Measurements from ENCODE around the gene IRF1. TPM values are rescaled to one million over a fixed set of nuclear protein-coding genes. Genes with fewer than 3 reads are reported as not detected.

IRF1 gene
- total RNA-seq, 1 experiment from 2014 or later, result 48.9 TPM

DNA sequence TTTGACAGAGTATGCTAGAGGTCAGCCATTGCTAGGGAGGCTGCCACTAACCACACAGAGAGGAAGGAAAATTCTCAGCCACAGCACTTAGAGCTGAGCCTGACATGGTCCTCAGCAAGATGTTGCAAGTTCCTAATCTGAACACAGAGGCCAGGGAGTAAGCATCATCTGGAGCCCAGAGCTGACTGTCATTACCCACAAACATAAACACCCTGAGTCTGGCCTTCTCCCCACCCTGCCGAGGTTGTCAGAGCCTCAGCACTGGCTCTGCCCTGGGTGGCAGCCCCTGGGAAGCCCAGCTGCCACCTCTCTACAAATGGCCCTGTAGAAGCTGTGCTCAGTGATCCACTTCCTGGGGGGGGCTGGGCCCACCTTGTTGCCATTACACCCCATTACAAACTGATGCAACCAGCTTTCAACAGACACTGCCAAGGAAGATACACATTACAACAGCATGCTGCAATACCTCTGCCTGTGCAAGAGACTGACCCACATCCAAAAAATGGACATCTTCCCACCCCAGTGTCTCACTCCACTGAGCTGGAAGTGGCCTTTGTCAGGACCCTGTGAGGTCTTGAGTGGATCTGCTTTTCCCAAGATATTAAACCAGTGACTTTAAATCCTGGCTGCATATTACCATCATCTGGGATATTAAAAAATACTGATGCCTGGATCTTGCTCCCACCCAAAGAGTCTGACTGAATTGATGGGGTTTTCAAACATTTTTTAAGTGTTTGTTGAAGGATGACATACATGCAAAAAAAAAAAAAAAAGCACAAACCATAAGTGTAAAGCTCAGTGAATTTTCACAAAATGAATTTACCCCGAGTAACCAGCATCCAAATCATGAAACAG lies 33.0 kb downstream of the IRF1 start:
- no peaks in the 10 kb centered on the region for H3K4me1 ChIP-seq (ENCODE audit: control insufficient read depth, insufficient read depth, low read length)
- DNase-seq (ENCODE audit: low read depth, low spot score), result no peak
- no peaks in the 10 kb centered on the region for H3K9me3 ChIP-seq (ENCODE audit: control insufficient read depth, insufficient read depth, low read depth, low read length)
- POLR2A ChIA-PET, result no interaction called here
- no peaks in the 10 kb centered on the region for H3K36me3 ChIP-seq (ENCODE audit: control insufficient read depth, insufficient read depth, low read length)
- ATAC-seq, result no peak
- H3K27ac ChIP-seq (ENCODE audit: low read length), result no peak overlapping the region
- no peaks in the 10 kb centered on the region for H3K27me3 ChIP-seq (ENCODE audit: control insufficient read depth, insufficient read depth, low read length)
- H3K4me3 ChIP-seq (ENCODE audit: low read depth in 2 of 2, low read length in 2 of 2), result no peak overlapping the region
- no peak for TF ChIP-seq POLR2AphosphoS5 (IDR thresholded peaks at IDR 0.05; ENCODE audit: low read depth, low read length)
- intact Hi-C loops (cut with micrococcal nuclease; ENCODE audit: unreplicated experiment), result no loop called here
- in situ Hi-C loops (cut with HindIII; ENCODE audit: low pct_unique_long_range_greater_than_20kb, low sequenced_read_pairs), result no loop called here
- BruUV-seq (replicated peaks), result no TSS peak
- CTCF ChIA-PET, result no interaction called here

DNA sequence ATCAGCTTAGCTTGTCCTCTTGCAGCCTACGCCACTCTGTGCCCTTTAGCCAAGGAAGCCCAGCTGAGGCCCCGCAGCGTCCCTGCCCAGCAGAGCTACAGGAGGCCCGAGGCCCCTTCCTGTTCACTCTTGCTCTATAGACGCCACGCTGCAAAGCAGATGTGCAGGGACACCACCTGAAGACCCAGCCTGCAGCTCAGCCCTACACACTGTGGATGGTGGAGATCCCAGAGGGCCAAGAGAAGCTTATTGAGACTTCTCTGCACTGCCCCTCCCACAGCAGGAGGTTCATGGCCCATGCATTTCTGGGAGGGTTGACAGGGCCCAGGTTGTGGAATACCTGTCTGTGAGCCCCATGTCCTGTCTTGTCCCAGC lies 33.6 kb downstream of the IRF1 start:
- H3K27ac ChIP-seq (ENCODE audit: low read length), result no peak overlapping the region
- ChIA-PET CTCF (no interaction called here), POLR2A (no interaction called here)
- TF ChIP-seq, protein P1, sequence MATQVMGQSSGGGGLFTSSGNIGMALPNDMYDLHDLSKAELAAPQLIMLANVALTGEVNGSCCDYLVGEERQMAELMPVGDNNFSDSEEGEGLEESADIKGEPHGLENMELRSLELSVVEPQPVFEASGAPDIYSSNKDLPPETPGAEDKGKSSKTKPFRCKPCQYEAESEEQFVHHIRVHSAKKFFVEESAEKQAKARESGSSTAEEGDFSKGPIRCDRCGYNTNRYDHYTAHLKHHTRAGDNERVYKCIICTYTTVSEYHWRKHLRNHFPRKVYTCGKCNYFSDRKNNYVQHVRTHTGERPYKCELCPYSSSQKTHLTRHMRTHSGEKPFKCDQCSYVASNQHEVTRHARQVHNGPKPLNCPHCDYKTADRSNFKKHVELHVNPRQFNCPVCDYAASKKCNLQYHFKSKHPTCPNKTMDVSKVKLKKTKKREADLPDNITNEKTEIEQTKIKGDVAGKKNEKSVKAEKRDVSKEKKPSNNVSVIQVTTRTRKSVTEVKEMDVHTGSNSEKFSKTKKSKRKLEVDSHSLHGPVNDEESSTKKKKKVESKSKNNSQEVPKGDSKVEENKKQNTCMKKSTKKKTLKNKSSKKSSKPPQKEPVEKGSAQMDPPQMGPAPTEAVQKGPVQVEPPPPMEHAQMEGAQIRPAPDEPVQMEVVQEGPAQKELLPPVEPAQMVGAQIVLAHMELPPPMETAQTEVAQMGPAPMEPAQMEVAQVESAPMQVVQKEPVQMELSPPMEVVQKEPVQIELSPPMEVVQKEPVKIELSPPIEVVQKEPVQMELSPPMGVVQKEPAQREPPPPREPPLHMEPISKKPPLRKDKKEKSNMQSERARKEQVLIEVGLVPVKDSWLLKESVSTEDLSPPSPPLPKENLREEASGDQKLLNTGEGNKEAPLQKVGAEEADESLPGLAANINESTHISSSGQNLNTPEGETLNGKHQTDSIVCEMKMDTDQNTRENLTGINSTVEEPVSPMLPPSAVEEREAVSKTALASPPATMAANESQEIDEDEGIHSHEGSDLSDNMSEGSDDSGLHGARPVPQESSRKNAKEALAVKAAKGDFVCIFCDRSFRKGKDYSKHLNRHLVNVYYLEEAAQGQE (IDR thresholded peaks at IDR 0.05; ENCODE audit: insufficient read depth in 1 of 2, low read depth in 2 of 2, low read length in 1 of 2), result no peak
- no peak for TF ChIP-seq POLR2AphosphoS5 (IDR thresholded peaks at IDR 0.05; ENCODE audit: low read depth, low read length)
- TF ChIP-seq TCF7L2 (IDR thresholded peaks at IDR 0.05; ENCODE audit: low read depth, low read length), result no peak
- TF ChIP-seq SIN3A (IDR thresholded peaks at IDR 0.05; ENCODE audit: borderline replicate concordance, insufficient read depth, low read depth, low read length), result no peak
- TF ChIP-seq, protein P2, sequence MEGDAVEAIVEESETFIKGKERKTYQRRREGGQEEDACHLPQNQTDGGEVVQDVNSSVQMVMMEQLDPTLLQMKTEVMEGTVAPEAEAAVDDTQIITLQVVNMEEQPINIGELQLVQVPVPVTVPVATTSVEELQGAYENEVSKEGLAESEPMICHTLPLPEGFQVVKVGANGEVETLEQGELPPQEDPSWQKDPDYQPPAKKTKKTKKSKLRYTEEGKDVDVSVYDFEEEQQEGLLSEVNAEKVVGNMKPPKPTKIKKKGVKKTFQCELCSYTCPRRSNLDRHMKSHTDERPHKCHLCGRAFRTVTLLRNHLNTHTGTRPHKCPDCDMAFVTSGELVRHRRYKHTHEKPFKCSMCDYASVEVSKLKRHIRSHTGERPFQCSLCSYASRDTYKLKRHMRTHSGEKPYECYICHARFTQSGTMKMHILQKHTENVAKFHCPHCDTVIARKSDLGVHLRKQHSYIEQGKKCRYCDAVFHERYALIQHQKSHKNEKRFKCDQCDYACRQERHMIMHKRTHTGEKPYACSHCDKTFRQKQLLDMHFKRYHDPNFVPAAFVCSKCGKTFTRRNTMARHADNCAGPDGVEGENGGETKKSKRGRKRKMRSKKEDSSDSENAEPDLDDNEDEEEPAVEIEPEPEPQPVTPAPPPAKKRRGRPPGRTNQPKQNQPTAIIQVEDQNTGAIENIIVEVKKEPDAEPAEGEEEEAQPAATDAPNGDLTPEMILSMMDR (IDR thresholded peaks at IDR 0.05), result no peak
- no peaks in the 10 kb centered on the region for H3K9me3 ChIP-seq (ENCODE audit: control insufficient read depth, insufficient read depth, low read depth, low read length)
- ATAC-seq (no peak), DNase-seq (ENCODE audit: low read depth, low spot score) (no peak)
- no peaks in the 10 kb centered on the region for H3K27me3 ChIP-seq (ENCODE audit: control insufficient read depth, insufficient read depth, low read length)
- H3K4me3 ChIP-seq (ENCODE audit: low read depth in 2 of 2, low read length in 2 of 2), result no peak overlapping the region
- H3K36me3 ChIP-seq (ENCODE audit: control insufficient read depth, insufficient read depth, low read length), result no peaks in the 10 kb centered on the region
- no TSS peak for BruUV-seq (replicated peaks)
- in situ Hi-C loops (cut with HindIII; ENCODE audit: low pct_unique_long_range_greater_than_20kb, low sequenced_read_pairs) (no loop called here), intact Hi-C loops (cut with micrococcal nuclease; ENCODE audit: unreplicated experiment) (no loop called here)
- no peaks in the 10 kb centered on the region for H3K4me1 ChIP-seq (ENCODE audit: control insufficient read depth, insufficient read depth, low read length)

DNA sequence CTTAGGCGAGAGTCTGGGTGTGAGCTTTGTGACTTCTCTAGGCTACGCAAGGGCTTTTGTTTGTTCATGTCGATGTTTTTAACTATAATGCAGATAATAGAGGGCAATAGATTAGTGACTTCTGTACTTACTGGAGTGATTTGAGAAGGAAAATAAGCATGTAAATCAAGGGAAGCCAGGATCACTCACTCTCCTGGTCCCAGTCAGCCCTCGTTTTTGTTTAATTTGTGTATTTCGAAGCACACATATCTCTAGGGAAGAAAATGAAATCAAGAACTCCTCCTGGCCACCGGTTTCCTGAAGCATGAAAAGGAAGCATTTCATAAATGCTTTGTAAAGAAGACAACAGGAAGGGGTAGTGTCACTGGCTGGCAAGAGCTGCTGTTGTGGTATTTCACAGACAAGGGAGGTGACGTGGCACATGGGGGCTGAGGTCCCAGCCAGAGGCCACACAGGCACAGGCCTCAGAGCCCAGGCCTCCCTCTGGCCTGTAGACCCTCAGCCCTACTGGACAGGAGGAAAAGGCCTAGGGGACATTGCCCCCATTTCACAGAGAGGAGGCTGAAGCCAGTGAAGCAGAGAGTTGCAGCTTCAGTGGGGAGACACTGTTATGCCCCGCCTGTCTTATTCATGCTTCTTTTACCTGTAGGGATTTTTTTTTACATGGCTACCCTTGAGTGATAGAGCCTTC lies 34.1 kb downstream of the IRF1 start:
- Histone ChIP-seq H3K27ac (ENCODE audit: low read length) (no peak overlapping the region), H3K9me3 (ENCODE audit: control insufficient read depth, insufficient read depth, low read depth, low read length) (no peaks in the 10 kb centered on the region), H3K4me1 (ENCODE audit: control insufficient read depth, insufficient read depth, low read length) (no peaks in the 10 kb centered on the region), H3K4me3 (ENCODE audit: low read depth in 2 of 2, low read length in 2 of 2) (no peak overlapping the region), H3K36me3 (ENCODE audit: control insufficient read depth, insufficient read depth, low read length) (no peaks in the 10 kb centered on the region), H3K27me3 (ENCODE audit: control insufficient read depth, insufficient read depth, low read length) (no peaks in the 10 kb centered on the region)
- ATAC-seq (no peak), DNase-seq (ENCODE audit: low read depth, low spot score) (no peak)
- in situ Hi-C loops (cut with HindIII; ENCODE audit: low pct_unique_long_range_greater_than_20kb, low sequenced_read_pairs), result no loop called here
- TF ChIP-seq TCF7L2 (IDR thresholded peaks at IDR 0.05; ENCODE audit: low read depth, low read length) (no peak), SIN3A (IDR thresholded peaks at IDR 0.05; ENCODE audit: borderline replicate concordance, insufficient read depth, low read depth, low read length) (no peak)
- TF ChIP-seq, protein P2 (IDR thresholded peaks at IDR 0.05), result no peak
- TF ChIP-seq, protein P1 (IDR thresholded peaks at IDR 0.05; ENCODE audit: insufficient read depth in 1 of 2, low read depth in 2 of 2, low read length in 1 of 2), result no peak
- intact Hi-C loops (cut with micrococcal nuclease; ENCODE audit: unreplicated experiment), result no loop called here
- ChIA-PET POLR2A (interaction anchor here (0.6 kb wide), 1 partner anchor 8 kb away, joined by 3 read pairs; no protein-coding TSS in a partner anchor), CTCF (no interaction called here)
- no TSS peak for BruUV-seq (replicated peaks)
